Myocyte (in vitro differentiated cells): ENCODE measurements around the gene NOL6. TPM values are rescaled to one million over a fixed set of nuclear protein-coding genes. Genes with fewer than 3 reads are reported as not detected.
"Not testable (repeated sequence)": the region's sequence is repeated elsewhere in the genome, so short reads cannot be mapped to it uniquely, and the experiment has no call there.

ENCODE experiments used
- DNase-seq: peaks from one replicate; pipeline ENCODE4 v3.0.0-alpha.2; 2012; ENCODE audit warnings: low read depth
- polyA plus RNA-seq: library from polyadenylated mRNA; unstranded; fragments of >200 nt; gene quantifications from one replicate; pipeline ENCODE4 v1.2.1, GENCODE V29; 2012; ENCODE audit warnings: missing spikeins
- total RNA-seq: library from RNA; depleted of rRNA; stranded (reverse); fragments of >200 nt; gene quantifications from 2 replicates; pipeline ENCODE4 v1.2.3, GENCODE V29; 2014

Gene NOL6
- 32.3 and 33.5 TPM in 2 replicates for total RNA-seq
- polyA plus RNA-seq, result 29.2 TPM

GRCh38 chr9:33473643-33474352, at the start of gene NOL6:
NOL6 (minus strand) TSS chr9:33473924; CDS start chr9:33473842, 82 bp downstream.
- DNase-seq, result peak; percentile 100

GRCh38 chr9:33521861-33522260, 48.1 kb upstream of the NOL6 start:
- peak; percentile 74 for DNase-seq

GRCh38 chr9:33517934-33518577, 44.3 kb upstream of the NOL6 start:
- not testable (repeated sequence) for DNase-seq

- DNase-seq, result peak; percentile 54
Measured at GRCh38 chr9:33517373-33517772, 43.6 kb upstream of the NOL6 start.

DNA sequence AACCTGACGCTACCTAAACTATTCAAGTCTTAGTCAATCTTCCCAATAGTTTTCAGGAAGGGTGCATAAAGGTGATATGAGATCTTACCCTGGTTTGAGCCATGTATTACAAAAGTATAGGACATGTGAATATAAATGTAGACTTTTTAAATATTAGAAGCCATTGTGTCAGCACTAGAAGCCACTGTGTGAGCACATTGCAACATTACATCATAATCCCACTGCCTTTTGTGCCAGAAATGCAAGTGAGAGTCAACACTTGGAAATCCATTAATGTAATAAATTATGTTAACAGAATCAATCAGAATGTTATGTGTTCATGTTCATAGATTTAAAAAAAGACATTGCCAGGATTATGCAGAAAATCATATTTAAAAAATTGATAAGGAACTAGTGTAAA, 42.7 kb upstream of the NOL6 start:
- not testable (repeated sequence) for DNase-seq

DNA sequence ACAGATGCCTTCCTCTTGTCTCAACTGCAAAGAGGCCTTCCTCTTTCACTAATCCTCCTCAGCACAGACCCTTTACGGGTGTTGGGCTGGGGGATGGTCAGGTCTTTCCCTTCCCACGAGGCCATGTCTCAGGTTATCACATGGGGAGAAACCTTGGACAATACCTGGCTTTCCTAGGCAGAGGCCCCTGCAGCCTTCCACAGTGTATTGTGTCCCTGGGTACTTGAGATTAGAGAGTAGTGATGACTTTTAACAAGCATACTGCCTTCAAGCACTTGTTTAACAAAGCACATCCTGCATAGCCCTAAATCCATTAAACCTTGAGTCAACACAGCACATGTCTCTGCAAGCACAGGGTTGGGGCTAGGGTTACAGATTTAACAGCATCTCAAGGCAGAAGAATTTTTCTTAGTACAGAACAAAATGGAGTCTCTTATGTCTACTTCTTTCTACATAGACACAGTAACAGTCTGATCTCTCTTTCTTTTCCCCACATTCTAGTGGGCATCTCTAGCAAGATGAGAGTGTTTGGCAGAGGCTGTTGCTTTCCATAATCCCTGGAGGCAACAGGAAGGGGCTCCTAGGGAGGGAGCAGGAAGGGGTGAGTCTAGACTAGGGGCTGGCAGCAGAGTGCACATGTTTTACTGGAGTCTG, 41.7 kb upstream of the NOL6 start:
- not testable (repeated sequence) for DNase-seq

GRCh38 chr9:33512535-33512934, 38.8 kb upstream of the NOL6 start:
- DNase-seq, result not testable (repeated sequence)

DNA sequence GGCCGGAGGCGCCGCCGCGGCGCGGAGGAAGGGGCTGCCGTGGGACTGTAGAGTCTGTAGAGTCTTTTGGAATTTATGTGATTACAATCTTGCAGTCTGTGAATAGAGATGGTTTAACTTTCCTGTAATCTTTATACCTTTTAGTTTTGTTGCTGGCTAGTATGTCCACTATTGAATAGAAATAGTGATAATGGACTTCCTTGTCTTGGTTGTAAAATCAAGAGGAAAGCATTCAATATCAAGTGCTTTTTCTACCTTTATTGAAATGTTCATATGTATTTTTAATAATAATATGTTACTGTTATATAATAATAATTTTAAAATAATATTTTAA, 37.4 kb upstream of the NOL6 start:
- not testable (repeated sequence) for DNase-seq

- peak; percentile 79 for DNase-seq
Measured at GRCh38 chr9:33510262-33511183, 36.8 kb upstream of the NOL6 start.

DNA sequence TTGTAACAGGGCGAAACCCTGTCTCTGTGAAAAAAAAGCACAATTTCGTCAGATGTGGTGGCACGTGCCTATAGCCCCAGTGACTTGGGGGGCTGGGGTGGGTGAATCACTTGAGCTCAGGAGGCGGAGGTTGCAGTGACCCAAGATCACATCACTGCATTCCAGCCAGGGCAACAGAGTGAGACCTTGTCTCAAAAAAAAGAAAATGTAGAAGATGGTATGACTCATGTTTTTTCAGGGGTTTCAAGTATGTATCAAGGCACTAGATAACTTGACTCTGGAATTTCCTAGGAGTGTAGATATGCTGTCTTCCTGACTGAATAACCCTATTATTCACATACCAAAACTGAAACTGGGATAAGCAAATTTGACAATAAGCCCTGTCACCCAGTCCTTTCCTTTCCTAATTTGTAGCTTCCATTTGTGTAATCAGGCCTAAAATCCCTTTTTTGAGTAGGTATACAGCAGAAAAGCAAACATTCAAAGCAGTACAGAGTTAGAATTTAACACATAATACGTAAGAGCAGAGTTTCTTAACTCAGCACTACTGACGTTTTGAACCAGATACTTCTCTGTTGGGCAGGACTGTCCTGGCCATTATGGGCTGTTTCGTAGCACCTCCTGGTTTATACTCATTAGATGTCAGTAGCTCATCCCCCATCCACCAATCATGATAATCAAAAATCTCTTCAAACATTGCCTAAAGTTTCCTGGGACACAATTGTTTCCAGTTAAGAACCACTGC, 33.1 kb upstream of the NOL6 start:
- peak; percentile 73 for DNase-seq

DNA sequence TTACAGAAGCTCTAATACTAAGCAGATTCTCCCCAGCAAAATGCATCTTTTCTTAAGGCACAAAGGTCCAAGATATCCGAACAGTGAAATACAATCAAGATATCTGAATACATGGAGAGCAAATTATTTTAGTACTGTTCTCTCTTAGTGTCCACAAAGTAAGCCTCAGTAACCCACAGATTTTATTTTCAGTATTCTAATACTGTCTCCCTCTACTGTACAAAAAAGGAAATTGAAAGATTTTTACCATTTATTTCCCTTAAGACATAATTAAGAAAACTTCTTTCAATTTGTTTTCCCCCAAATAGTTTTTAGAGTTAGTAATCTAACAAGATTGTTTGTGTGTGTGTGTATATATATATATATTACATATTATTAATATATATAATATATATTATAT, 24.7 kb upstream of the NOL6 start:
- peak; percentile 25 for DNase-seq

DNA sequence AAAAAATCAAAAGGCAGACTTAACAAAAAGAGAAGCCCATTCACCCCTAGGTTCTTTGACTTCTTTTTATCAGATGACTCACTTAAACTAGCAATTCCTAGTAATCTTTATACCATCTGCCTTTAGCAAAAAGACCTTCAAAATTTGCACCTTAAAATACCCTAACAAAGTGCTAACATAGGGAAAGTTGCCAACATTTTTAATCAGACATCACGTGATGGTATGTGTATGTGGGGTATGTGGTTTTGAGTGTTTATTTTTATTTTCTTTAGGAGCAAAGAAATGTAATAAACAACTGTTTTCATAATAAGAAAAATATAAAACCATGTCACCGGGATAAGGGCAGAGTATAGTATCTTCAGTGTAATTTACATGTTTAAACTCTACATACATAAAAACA, 20.1 kb upstream of the NOL6 start:
- DNase-seq, result not testable (repeated sequence)

DNA sequence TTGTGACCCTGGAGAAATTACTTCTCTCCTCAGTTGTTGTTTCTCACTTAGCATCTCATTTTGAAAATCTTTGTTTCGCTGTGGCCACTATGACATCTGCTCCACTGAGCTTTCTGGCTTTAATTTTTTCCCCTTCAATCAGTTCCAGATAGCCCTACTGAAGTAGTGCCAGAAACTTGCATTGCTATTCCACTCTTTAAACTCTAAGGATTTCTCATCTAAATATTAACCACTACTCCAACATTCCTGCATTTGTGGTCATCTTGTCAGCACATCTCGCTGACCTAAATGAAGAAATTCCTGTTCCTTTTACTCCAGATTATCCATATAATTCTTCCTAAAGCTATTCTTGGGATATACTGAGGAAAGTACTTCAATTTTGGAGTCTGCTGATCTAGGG, 15.3 kb upstream of the NOL6 start:
- DNase-seq, result no peak

DNA sequence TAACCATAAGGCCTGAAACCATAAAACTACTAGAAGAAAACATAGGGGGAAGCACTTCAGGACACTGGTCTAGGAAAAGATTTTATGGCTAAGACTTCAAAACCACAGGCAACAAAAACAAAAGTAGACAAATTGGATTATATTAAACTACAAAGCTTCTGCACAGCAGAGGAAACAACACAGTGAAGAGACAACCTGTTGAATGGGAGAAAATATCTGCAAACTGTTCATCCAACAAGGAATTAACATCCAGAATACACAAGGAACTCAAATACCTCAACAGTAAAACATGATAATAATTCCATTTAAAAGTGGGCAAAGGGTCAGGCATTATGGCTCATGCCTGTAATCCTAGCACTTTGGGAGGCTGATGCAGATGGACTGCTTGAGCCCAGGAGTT, 11.6 kb upstream of the NOL6 start:
- not testable (repeated sequence) for DNase-seq

GRCh38 chr9:33480976-33481375, 7.3 kb upstream of the NOL6 start:
- DNase-seq, result no peak

DNA sequence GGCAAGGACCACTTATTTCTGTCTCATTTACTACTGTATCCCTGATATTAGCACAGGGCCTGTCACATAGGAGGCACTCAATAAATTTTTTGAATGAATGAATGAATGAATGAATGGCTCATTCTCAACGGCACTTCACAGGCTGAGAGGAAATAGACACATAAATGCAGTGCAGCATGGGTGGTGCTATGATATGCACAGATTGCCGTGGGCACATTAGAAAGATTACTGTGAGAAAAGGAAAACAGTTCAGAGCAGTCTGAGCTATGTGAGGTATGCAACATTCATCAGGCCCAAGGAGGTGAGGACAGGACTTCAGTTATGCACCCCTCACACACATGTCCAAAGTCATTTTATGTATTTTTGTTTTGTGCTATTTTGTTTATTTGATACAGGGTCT, 6.4 kb upstream of the NOL6 start:
- no peak for DNase-seq

DNA sequence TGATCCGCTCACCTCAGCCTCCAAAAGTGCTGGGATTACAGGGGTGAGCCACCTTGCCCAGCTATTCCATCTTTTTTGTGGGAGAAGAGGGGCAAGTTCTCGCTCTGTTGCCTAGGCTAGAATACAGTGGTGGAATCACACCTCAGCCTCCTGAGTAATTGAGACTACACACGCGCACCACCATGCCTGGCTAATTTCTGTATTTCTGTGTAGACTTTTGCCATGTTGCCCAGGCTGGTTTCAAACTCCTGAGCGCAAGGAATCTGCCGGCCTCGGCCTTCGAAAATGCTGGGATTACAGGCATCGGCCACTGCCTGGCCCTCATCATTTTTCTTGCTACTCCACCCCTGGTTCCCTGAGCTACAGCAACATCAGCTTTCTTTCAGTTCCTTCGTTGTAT, 2.8 kb upstream of the NOL6 start:
- no peak for DNase-seq

GRCh38 chr9:33475357-33475756, 1.6 kb upstream of the NOL6 start:
- no peak for DNase-seq

DNA sequence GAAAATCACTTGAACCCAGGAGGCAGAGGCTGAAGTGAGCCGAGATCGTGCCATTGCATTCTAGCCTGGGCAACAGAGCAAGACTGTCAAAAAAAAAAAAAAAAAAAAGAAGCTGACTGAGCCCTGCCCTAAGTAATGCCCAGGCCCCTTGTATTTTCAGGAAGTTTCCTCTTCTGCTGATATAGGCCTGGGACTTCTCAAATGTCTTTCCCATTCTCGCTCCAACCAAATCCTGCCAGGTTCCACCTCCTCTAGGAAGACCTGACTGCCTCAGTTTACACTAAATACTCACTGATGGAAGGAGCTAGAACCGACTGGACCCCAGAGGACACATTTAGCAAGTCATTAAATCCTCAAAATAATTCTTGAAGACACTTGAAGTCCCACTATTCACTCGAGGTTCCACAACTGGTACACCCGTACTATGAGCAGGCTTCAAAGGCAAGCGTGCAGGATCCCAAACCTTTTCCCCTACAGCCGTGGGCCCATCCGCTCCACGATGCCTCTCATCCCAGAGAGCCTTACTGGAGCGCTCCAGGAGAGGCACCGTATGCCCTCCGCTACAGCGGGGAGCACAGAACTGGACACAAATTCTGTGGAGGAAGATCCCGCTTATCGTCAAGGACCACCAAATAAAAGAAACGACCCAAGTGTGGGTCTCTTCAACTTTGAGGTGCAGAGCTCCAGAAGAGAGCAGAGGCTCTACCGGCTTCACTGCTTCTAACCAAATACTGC, 676 bp downstream of the NOL6 start:
- no peak for DNase-seq
